Upper lobe of left lung (tissue), 6 donors: Measurements from ENCODE around the gene UBASH3B. TPM values are rescaled to one million over a fixed set of nuclear protein-coding genes. Genes with fewer than 3 reads are reported as not detected.

Experiments used
- ATAC-seq, 2 donors: fragments of 200-7000 bp; cut with Tn5 transposase; one replicate each; pipeline ENCODE4 v1.9.1; 2022; ENCODE audit warnings: mild to moderate bottlenecking in 2 of 2, moderate library complexity in 2 of 2; ENCODE audit not compliant: low FRiP score in 2 of 2
- DNase-seq, 2 donors: peaks; one replicate each; pipeline ENCODE4 v3.0.0-alpha.2; 2019 to 2020
- H3K27ac ChIP-seq, 4 donors: fragments of 200-600 bp; sonication (generic); one replicate each; pipeline ENCODE4 v1.5.1; 2016 to 2019
- H3K27me3 ChIP-seq, 4 donors: fragments of 200-600 bp; sonication (generic); one replicate each; pipeline ENCODE4 v1.5.1; 2017 to 2019
- H3K36me3 ChIP-seq, 4 donors: fragments of 200-600 bp; sonication (generic); one replicate each; pipeline ENCODE4 v1.5.1; 2016 to 2019
- H3K4me1 ChIP-seq, 4 donors: fragments of 200-600 bp; sonication (generic); one replicate each; pipeline ENCODE4 v1.5.1; 2018 to 2019
- H3K4me3 ChIP-seq, 4 donors: fragments of 200-600 bp; sonication (generic); one replicate each; pipeline ENCODE4 v1.5.1; 2017 to 2019; ENCODE audit warnings: mild to moderate bottlenecking in 2 of 4, moderate library complexity in 1 of 4
- H3K9me3 ChIP-seq, 4 donors: fragments of 200-600 bp; sonication (generic); one replicate each; pipeline ENCODE4 v1.5.1; 2018 to 2019
- EP300 ChIP-seq, 4 donors: sonication (generic); formaldehyde crosslinking; IDR thresholded peaks; one replicate each; pipeline ENCODE4 v1.5.1; 2017; ENCODE audit warnings: antibody characterized with exemption in 4 of 4, control low read depth in 2 of 4
- POLR2A ChIP-seq, 4 donors: fragments of 450-650 bp; IDR thresholded peaks; one replicate each; pipeline ENCODE4 v1.5.1; 2016 to 2017; ENCODE audit warnings: antibody characterized with exemption in 4 of 4, mild to moderate bottlenecking in 2 of 4
- POLR2AphosphoS5 ChIP-seq, 2 donors: sonication (generic); formaldehyde crosslinking; IDR thresholded peaks; one replicate each; pipeline ENCODE4 v1.5.1; 2017; ENCODE audit warnings: antibody characterized with exemption in 2 of 2
- WGBS, 2 donors: methylation state at CpG; one replicate each; pipeline ENCODE4 v1.1.5; 2017 to 2018; 5-methylcytosine and 5-hydroxymethylcytosine counted together
- total RNA-seq, 6 donors: library from RNA; depleted of rRNA in 4 of 6; stranded (reverse); fragments of >200 nt in 4 of 6; gene quantifications; one replicate each; pipeline versions ENCODE4 v1.1.0 to v1.2.1, GENCODE V29; 2016 to 2021
- TF ChIP-seq, protein P1 (sequence below), 6 experiments: fragments of 450-650 bp in 4 of 6; fragments of 200-600 bp in 2 of 6; sonication (generic) in 2 of 6; IDR thresholded peaks; one replicate each; pipeline ENCODE4 v1.5.1; 2016 to 2019; ENCODE audit warnings: antibody characterized with exemption in 6 of 6
- donor health status: DM: no; HTN: no; CAD: no; lungs with moderate emphysema.
- donor health status: DM: no; HTN: yes; CAD: no; lungs with severe emphysema.

UBASH3B gene
- total RNA-seq, 6 donors from 2014 or later, result 24.0 to 54.2 (median 40.4) TPM

DNA sequence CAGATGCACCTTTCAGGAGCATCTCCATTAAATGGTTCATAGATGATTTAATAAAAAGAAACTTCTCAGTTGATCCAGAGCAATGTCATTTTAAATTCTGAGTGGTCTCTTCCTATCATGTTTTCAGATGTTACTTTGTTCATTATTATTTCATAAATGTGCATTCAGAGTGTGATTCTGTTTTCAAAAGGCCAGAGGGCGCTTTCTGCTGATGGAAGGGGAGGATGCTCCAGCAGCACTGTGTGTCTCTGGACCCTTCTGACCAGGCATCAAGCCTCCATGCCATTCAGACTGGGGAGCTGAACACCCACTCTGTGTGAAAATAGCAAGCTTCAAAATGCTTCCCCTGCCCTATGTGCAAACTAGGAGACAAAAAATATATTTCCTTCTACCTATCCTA lies 158.9 kb downstream of the UBASH3B start:
- H3K36me3 ChIP-seq, result no peaks in the 10 kb centered on the region
- H3K9me3 ChIP-seq, result no peaks in the 10 kb centered on the region
- WGBS, 2 donors, result 90 to 91% methylated on average over 1 of the region's 1 CpG
- no peak for ATAC-seq
- no peak overlapping the region for H3K4me3 ChIP-seq
- peaks cover 0 to 10% (median 5%) of the 10 kb centered on the region in 4 donors for H3K4me1 ChIP-seq
- DNase-seq, result no peak
- TF ChIP-seq EP300 (IDR thresholded peaks at IDR 0.05), result no peak
- no peak for TF ChIP-seq POLR2A (IDR thresholded peaks at IDR 0.05)
- TF ChIP-seq, protein P1, sequence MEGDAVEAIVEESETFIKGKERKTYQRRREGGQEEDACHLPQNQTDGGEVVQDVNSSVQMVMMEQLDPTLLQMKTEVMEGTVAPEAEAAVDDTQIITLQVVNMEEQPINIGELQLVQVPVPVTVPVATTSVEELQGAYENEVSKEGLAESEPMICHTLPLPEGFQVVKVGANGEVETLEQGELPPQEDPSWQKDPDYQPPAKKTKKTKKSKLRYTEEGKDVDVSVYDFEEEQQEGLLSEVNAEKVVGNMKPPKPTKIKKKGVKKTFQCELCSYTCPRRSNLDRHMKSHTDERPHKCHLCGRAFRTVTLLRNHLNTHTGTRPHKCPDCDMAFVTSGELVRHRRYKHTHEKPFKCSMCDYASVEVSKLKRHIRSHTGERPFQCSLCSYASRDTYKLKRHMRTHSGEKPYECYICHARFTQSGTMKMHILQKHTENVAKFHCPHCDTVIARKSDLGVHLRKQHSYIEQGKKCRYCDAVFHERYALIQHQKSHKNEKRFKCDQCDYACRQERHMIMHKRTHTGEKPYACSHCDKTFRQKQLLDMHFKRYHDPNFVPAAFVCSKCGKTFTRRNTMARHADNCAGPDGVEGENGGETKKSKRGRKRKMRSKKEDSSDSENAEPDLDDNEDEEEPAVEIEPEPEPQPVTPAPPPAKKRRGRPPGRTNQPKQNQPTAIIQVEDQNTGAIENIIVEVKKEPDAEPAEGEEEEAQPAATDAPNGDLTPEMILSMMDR (IDR thresholded peaks at IDR 0.05), result no peak
- TF ChIP-seq POLR2AphosphoS5 (IDR thresholded peaks at IDR 0.05), result no peak
- H3K27me3 ChIP-seq, result no peaks in the 10 kb centered on the region
- no peak overlapping the region for H3K27ac ChIP-seq

- DNase-seq (no peak), ATAC-seq (no peak)
- Histone ChIP-seq H3K27me3 (no peaks in the 10 kb centered on the region), H3K4me1 (peaks cover 0 to 10% (median 5%) of the 10 kb centered on the region in 4 donors), H3K36me3 (no peaks in the 10 kb centered on the region), H3K4me3 (no peak overlapping the region), H3K27ac (peak overlapping the region in 1 of 4 donors; percentile 71), H3K9me3 (peaks cover 0 to 4% (median 2%) of the 10 kb centered on the region in 4 donors)
- TF ChIP-seq EP300 (IDR thresholded peaks at IDR 0.05) (no peak), POLR2AphosphoS5 (IDR thresholded peaks at IDR 0.05) (no peak), POLR2A (IDR thresholded peaks at IDR 0.05) (no peak)
- TF ChIP-seq, protein P1 (IDR thresholded peaks at IDR 0.05), result no peak
- WGBS, 2 donors, result 91 to 92% methylated on average over 5 of the region's 5 CpGs
Observed at GRCh38 chr11:122815900-122816299, 160.4 kb downstream of the UBASH3B start.

GRCh38 chr11:122816761-122817520 lies 161.4 kb downstream of the UBASH3B start:
- DNase-seq (no peak), ATAC-seq (no peak)
- no peak for TF ChIP-seq EP300 (IDR thresholded peaks at IDR 0.05)
- TF ChIP-seq, protein P1 (IDR thresholded peaks at IDR 0.05), result no peak
- no peak for TF ChIP-seq POLR2AphosphoS5 (IDR thresholded peaks at IDR 0.05)
- no peak for TF ChIP-seq POLR2A (IDR thresholded peaks at IDR 0.05)
- peaks cover 0 to 4% (median 2%) of the 10 kb centered on the region in 4 donors for H3K9me3 ChIP-seq
- H3K36me3 ChIP-seq, result no peaks in the 10 kb centered on the region
- no peak overlapping the region for H3K4me3 ChIP-seq
- 28 to 31% methylated on average over 8 of the region's 8 CpGs for WGBS, 2 donors
- H3K27me3 ChIP-seq, result no peaks in the 10 kb centered on the region
- peak overlapping the region; percentile 11 to 71 (median 41) for H3K27ac ChIP-seq
- H3K4me1 ChIP-seq, result peaks cover 0 to 10% (median 5%) of the 10 kb centered on the region in 4 donors

- ATAC-seq, result no peak
- Histone ChIP-seq H3K27me3 (no peaks in the 10 kb centered on the region), H3K9me3 (peaks cover 0 to 4% (median 2%) of the 10 kb centered on the region in 4 donors), H3K4me3 (no peak overlapping the region), H3K4me1 (peaks cover 0 to 10% (median 5%) of the 10 kb centered on the region in 4 donors), H3K27ac (no peak overlapping the region), H3K36me3 (no peaks in the 10 kb centered on the region)
- WGBS, 2 donors, result 89 to 98% methylated on average over 2 of the region's 2 CpGs
- TF ChIP-seq, protein P1 (IDR thresholded peaks at IDR 0.05), result no peak
- TF ChIP-seq POLR2A (IDR thresholded peaks at IDR 0.05) (no peak), EP300 (IDR thresholded peaks at IDR 0.05) (no peak), POLR2AphosphoS5 (IDR thresholded peaks at IDR 0.05) (no peak)
- no peak for DNase-seq
Observed at GRCh38 chr11:122820158-122820557, 164.6 kb downstream of the UBASH3B start.
